ENCODE results near the gene CCDC17. TPM values are rescaled to one million over a fixed set of nuclear protein-coding genes. Genes with fewer than 3 reads are reported as not detected.

Gene CCDC17
- total RNA-seq, 2 donors from 2014 or later = 0.39 to 0.52 TPM

DNA sequence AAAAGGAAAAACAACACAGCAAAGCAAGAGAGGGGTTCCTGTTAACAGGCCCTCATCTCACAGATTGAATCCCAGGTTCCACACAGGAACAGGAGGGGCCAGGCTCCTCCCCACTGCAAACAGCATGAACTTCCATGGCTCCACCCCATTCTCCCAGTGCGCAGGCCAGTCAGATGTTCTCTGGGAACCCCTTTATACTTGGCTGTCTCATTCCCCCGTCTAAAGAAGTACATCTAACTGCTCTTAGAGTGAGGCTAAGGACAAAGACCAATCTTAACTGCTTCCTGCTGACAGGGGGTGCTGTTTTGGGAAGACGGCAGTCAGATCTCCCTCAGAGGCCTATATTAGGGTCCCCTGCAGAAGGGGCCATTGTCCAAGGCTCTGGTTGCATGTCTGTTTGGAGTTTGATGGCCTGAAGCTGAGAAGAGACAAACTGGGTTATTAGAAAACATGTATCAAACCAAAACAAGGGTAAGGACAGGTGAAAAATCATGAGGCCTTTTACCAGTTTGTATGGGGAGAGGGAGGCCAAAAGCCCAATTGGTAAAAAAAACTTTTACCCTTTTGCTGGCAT is 50.5 kb downstream of the CCDC17 start:
- H3K27me3 ChIP-seq = no peaks in the 10 kb centered on the region
- TF ChIP-seq, protein P1, sequence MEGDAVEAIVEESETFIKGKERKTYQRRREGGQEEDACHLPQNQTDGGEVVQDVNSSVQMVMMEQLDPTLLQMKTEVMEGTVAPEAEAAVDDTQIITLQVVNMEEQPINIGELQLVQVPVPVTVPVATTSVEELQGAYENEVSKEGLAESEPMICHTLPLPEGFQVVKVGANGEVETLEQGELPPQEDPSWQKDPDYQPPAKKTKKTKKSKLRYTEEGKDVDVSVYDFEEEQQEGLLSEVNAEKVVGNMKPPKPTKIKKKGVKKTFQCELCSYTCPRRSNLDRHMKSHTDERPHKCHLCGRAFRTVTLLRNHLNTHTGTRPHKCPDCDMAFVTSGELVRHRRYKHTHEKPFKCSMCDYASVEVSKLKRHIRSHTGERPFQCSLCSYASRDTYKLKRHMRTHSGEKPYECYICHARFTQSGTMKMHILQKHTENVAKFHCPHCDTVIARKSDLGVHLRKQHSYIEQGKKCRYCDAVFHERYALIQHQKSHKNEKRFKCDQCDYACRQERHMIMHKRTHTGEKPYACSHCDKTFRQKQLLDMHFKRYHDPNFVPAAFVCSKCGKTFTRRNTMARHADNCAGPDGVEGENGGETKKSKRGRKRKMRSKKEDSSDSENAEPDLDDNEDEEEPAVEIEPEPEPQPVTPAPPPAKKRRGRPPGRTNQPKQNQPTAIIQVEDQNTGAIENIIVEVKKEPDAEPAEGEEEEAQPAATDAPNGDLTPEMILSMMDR (IDR thresholded peaks at IDR 0.05) = no peak
- no peaks in the 10 kb centered on the region for H3K4me1 ChIP-seq
- no peaks in the 10 kb centered on the region for H3K9me3 ChIP-seq
- no peak overlapping the region for H3K27ac ChIP-seq
- DNase-seq (ENCODE audit: low spot score) = no peak
- H3K36me3 ChIP-seq = peaks cover 15% of the 10 kb centered on the region
- no peak overlapping the region for H3K4me3 ChIP-seq

DNA sequence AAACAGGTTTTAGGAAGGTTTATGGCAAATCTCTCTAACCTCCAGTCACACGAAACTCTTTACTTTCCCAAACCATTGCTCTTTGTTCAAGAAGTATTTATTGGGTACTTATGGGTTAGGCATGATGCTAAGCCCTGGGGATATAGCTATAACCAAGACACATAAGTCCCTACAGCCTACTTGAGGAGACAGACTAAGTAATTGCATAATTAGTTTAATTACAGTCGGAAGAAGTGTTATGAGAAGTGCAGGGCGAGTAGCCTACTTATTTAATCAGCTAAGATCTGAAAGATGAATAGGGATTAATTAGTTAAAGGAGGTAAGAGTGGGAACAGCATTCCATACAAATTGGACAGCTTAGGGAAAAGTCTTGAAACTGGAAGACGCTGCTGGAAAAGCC is 53.2 kb downstream of the CCDC17 start:
- peaks cover 29% of the 10 kb centered on the region for H3K36me3 ChIP-seq
- H3K9me3 ChIP-seq = no peaks in the 10 kb centered on the region
- TF ChIP-seq, protein P1 (IDR thresholded peaks at IDR 0.05) = no peak
- H3K27ac ChIP-seq = no peak overlapping the region
- no peak overlapping the region for H3K4me3 ChIP-seq
- H3K27me3 ChIP-seq = no peaks in the 10 kb centered on the region
- peaks cover 0 to 12% of the 10 kb centered on the region in 2 donors for H3K4me1 ChIP-seq
- DNase-seq (ENCODE audit: low spot score) = no peak

Other genes starting within 250 kb of the CCDC17 start
- 1 to 10 TPM; 2.8 to 3.5 TPM for gene TESK2, start 132.9 kb downstream of the CCDC17 start, total RNA-seq
- 1 to 10 TPM; 1.4 to 1.9 TPM for gene CCDC163, start 124.0 kb downstream of the CCDC17 start, total RNA-seq
- 10 to 100 TPM in 1 of 2 donors, 1 to 10 TPM in 1; 9.8 to 13.7 TPM for gene MMACHC, start 123.8 kb downstream of the CCDC17 start, total RNA-seq
- gene PRDX1, start 102.2 kb downstream of the CCDC17 start, total RNA-seq = 100 to 1,000 TPM; 371 to 655 TPM
- 10 to 100 TPM; 47.2 to 53.3 TPM for gene AKR1A1, start 73.2 kb downstream of the CCDC17 start, total RNA-seq
- 10 to 100 TPM; 30.6 to 32.3 TPM for gene NASP, start 40.0 kb downstream of the CCDC17 start, total RNA-seq
- 100 to 1,000 TPM in 1 of 2 donors, 10 to 100 TPM in 1; 77.3 to 106 TPM for gene GPBP1L1, start 62.5 kb upstream of the CCDC17 start, total RNA-seq
- gene TMEM69, start 64.1 kb upstream of the CCDC17 start, total RNA-seq = 10 to 100 TPM; 27.7 to 38.2 TPM
- 1 to 10 TPM; 7.2 to 8.2 TPM for gene IPP, start 126.6 kb upstream of the CCDC17 start, total RNA-seq
- gene MAST2, start 179.6 kb upstream of the CCDC17 start, total RNA-seq = 10 to 100 TPM; 44.5 to 52.1 TPM

Data from right atrium auricular region (tissue), 2 donors.